Measurements from ENCODE around the gene ALKBH7.
"Not testable (repeated sequence)": the region's sequence is repeated elsewhere in the genome, so short reads cannot be mapped to it uniquely, and the experiment has no call there.

Gene ALKBH7

GRCh38 chr19:6372594-6373095 lies at the start of gene ALKBH7:
Gene ALKBH7 (plus strand): TSS chr19:6372794. CDS start chr19:6372821, 27 bp downstream.
- DNase-seq = peak; percentile 95 to 96

GRCh38 chr19:6324757-6325156 lies 47.8 kb upstream of the ALKBH7 start:
- no peak for DNase-seq

GRCh38 chr19:6325614-6326013 lies 47.0 kb upstream of the ALKBH7 start:
- no peak for DNase-seq

GRCh38 chr19:6326815-6327214 lies 45.8 kb upstream of the ALKBH7 start:
- DNase-seq = no peak

- no peak for DNase-seq
Measured at GRCh38 chr19:6333439-6333838, 39.2 kb upstream of the ALKBH7 start, which contains the start of gene ACER1. Gene ACER1 (minus strand): TSS chr19:6333612. CDS start chr19:6333551, 61 bp downstream.

GRCh38 chr19:6334490-6335285 lies 37.9 kb upstream of the ALKBH7 start:
- no peak for DNase-seq

GRCh38 chr19:6340493-6341201 lies 31.9 kb upstream of the ALKBH7 start:
- DNase-seq = no peak

GRCh38 chr19:6343462-6343861 lies 29.1 kb upstream of the ALKBH7 start:
- DNase-seq = no peak

- DNase-seq = not testable (repeated sequence)
Measured at GRCh38 chr19:6349271-6349670, 23.3 kb upstream of the ALKBH7 start.

- DNase-seq = no peak
Measured at GRCh38 chr19:6350688-6351087, 21.9 kb upstream of the ALKBH7 start.

GRCh38 chr19:6352381-6353165 lies 20.0 kb upstream of the ALKBH7 start:
- DNase-seq = no peak

GRCh38 chr19:6354098-6354674 lies 18.4 kb upstream of the ALKBH7 start:
- no peak for DNase-seq

- not testable (repeated sequence) for DNase-seq
Measured at GRCh38 chr19:6355321-6356040, 17.1 kb upstream of the ALKBH7 start.

- no peak for DNase-seq
Measured at GRCh38 chr19:6357174-6357573, 15.4 kb upstream of the ALKBH7 start.

GRCh38 chr19:6358003-6358402 lies 14.6 kb upstream of the ALKBH7 start:
- no peak for DNase-seq

GRCh38 chr19:6359568-6360341 lies 12.8 kb upstream of the ALKBH7 start:
- DNase-seq = no peak

- not testable (repeated sequence) for DNase-seq
Measured at GRCh38 chr19:6360445-6360844, 12.1 kb upstream of the ALKBH7 start.

- DNase-seq = not testable (repeated sequence)
Measured at GRCh38 chr19:6360857-6361216, 11.8 kb upstream of the ALKBH7 start.

- no peak for DNase-seq
Measured at GRCh38 chr19:6362027-6362350, 10.6 kb upstream of the ALKBH7 start.

GRCh38 chr19:6362351-6362801 lies 10.2 kb upstream of the ALKBH7 start:
- DNase-seq = no peak

GRCh38 chr19:6364353-6364752 lies 8.2 kb upstream of the ALKBH7 start:
- no peak for DNase-seq
